Loucy (cell line): Measurements from ENCODE around the gene KDM4C.

Experiments used
- H2AFZ ChIP-seq: fragments of 200-600 bp; sonication (generic); 2 replicates; pipeline ENCODE4 v1.6.0; 2016; ENCODE audit warnings: antibody characterized with exemption, mild to moderate bottlenecking, low read length, moderate library complexity
- H3F3A ChIP-seq: fragments of 200-600 bp; 2 replicates; pipeline ENCODE4 v1.6.0; 2016; ENCODE audit warnings: antibody characterized with exemption, low read depth, mild to moderate bottlenecking
- H3K27me3 ChIP-seq: fragments of 200-600 bp; sonication (generic); 2 replicates; pipeline ENCODE4 v1.6.1; 2014; ENCODE audit warnings: low read length, mild to moderate bottlenecking; ENCODE audit not compliant: insufficient read depth, poor library complexity, severe bottlenecking
- H3K36me3 ChIP-seq: fragments of 200-600 bp; sonication (generic); 2 replicates; pipeline ENCODE4 v1.6.1; 2016; ENCODE audit warnings: low read length; ENCODE audit not compliant: insufficient read depth
- H3K4me1 ChIP-seq: fragments of 200-600 bp; sonication (generic); 2 replicates; pipeline ENCODE4 v1.5.1; 2014; ENCODE audit warnings: low read length, mild to moderate bottlenecking; ENCODE audit not compliant: insufficient read depth, poor library complexity, severe bottlenecking
- H3K4me2 ChIP-seq: fragments of 200-600 bp; sonication (generic); 2 replicates; pipeline ENCODE4 v1.6.0; 2014; ENCODE audit warnings: antibody characterized with exemption, low read length, low read depth, mild to moderate bottlenecking; ENCODE audit not compliant: poor library complexity, severe bottlenecking
- H3K4me3 ChIP-seq: fragments of 200-600 bp; sonication (generic); 2 replicates; pipeline ENCODE4 v1.5.1; 2014; ENCODE audit warnings: low read length, mild to moderate bottlenecking, mixed read lengths; ENCODE audit not compliant: poor library complexity, severe bottlenecking
- H3K79me2 ChIP-seq: fragments of 200-600 bp; sonication (generic); 2 replicates; pipeline ENCODE4 v1.6.1; 2014; ENCODE audit warnings: low read length; ENCODE audit not compliant: insufficient read depth
- H3K9ac ChIP-seq: fragments of 200-600 bp; sonication (generic); 2 replicates; pipeline ENCODE4 v1.6.0; 2014; ENCODE audit warnings: mild to moderate bottlenecking, low read depth, low read length, moderate library complexity; ENCODE audit not compliant: poor library complexity, severe bottlenecking
- H3K9me2 ChIP-seq: fragments of 200-600 bp; sonication (generic); replicated peaks from 2 replicates; pipeline ENCODE4 v1.6.1; 2016; ENCODE audit warnings: low read depth, low read length, mixed read lengths
- H3K9me3 ChIP-seq: fragments of 200-600 bp; sonication (generic); 2 replicates; pipeline ENCODE4 v1.6.1; 2014; ENCODE audit warnings: mild to moderate bottlenecking, antibody characterized with exemption, low read length, low read depth; ENCODE audit not compliant: insufficient read depth
- H4K20me1 ChIP-seq: fragments of 200-600 bp; sonication (generic); 2 replicates; pipeline ENCODE4 v1.6.0; 2014; ENCODE audit warnings: antibody characterized with exemption, low read length, mild to moderate bottlenecking; ENCODE audit not compliant: insufficient read depth, poor library complexity, severe bottlenecking
- EZH2phosphoT487 ChIP-seq: fragments of 200-600 bp; IDR thresholded peaks from 2 replicates; pipeline ENCODE4 v1.6.1; 2018; ENCODE audit warnings: antibody characterized with exemption, mild to moderate bottlenecking, moderate library complexity, borderline replicate concordance
- TF ChIP-seq, protein P1 (sequence below): fragments of 200-600 bp; sonication (generic); conservative IDR thresholded peaks from 2 replicates; pipeline ENCODE4 v1.5.1; 2014; ENCODE audit warnings: mild to moderate bottlenecking, antibody characterized with exemption, low read length

Gene KDM4C

GRCh38 chr9:6884101-6884500, 126.3 kb downstream of the KDM4C start:
- Histone ChIP-seq H3K36me3 (peaks cover 3% of the 10 kb centered on the region; the same call in 1 of the 2 replicates), H4K20me1 (peaks cover 4% of the 10 kb centered on the region), H3K9me3 (no peaks in the 10 kb centered on the region)

GRCh38 chr9:6884990-6885389, 127.2 kb downstream of the KDM4C start:
- Histone ChIP-seq H3F3A (no peaks in the 10 kb centered on the region), H3K79me2 (no peaks in the 10 kb centered on the region), H4K20me1 (peaks cover 10% of the 10 kb centered on the region), H3K9ac (no peak overlapping the region), H2AFZ (no peak overlapping the region), H3K4me1 (no peaks in the 10 kb centered on the region), H3K4me3 (no peak overlapping the region), H3K36me3 (peaks cover 9% of the 10 kb centered on the region; the same call in 1 of the 2 replicates), H3K4me2 (no peak overlapping the region), H3K9me2 (no peaks in the 10 kb centered on the region), H3K27me3 (no peaks in the 10 kb centered on the region), H3K9me3 (no peaks in the 10 kb centered on the region)
- TF ChIP-seq, protein P1, sequence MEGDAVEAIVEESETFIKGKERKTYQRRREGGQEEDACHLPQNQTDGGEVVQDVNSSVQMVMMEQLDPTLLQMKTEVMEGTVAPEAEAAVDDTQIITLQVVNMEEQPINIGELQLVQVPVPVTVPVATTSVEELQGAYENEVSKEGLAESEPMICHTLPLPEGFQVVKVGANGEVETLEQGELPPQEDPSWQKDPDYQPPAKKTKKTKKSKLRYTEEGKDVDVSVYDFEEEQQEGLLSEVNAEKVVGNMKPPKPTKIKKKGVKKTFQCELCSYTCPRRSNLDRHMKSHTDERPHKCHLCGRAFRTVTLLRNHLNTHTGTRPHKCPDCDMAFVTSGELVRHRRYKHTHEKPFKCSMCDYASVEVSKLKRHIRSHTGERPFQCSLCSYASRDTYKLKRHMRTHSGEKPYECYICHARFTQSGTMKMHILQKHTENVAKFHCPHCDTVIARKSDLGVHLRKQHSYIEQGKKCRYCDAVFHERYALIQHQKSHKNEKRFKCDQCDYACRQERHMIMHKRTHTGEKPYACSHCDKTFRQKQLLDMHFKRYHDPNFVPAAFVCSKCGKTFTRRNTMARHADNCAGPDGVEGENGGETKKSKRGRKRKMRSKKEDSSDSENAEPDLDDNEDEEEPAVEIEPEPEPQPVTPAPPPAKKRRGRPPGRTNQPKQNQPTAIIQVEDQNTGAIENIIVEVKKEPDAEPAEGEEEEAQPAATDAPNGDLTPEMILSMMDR = no peak
- TF ChIP-seq EZH2phosphoT487 = no peak

More at GRCh38 chr9:6884101-6884500, 126.3 kb downstream of the KDM4C start:
- H3F3A ChIP-seq = no peaks in the 10 kb centered on the region
- H3K4me1 ChIP-seq = no peaks in the 10 kb centered on the region
- no peaks in the 10 kb centered on the region for H3K27me3 ChIP-seq
- no peak overlapping the region for H2AFZ ChIP-seq
- H3K4me2 ChIP-seq = no peak overlapping the region
- H3K9ac ChIP-seq = no peak overlapping the region
- TF ChIP-seq EZH2phosphoT487 = no peak
- TF ChIP-seq, protein P1 = no peak
- H3K9me2 ChIP-seq = no peaks in the 10 kb centered on the region
- H3K4me3 ChIP-seq = no peak overlapping the region
- no peaks in the 10 kb centered on the region for H3K79me2 ChIP-seq

- no peaks in the 10 kb centered on the region for H3K27me3 ChIP-seq
- no peaks in the 10 kb centered on the region for H3K9me2 ChIP-seq
- H2AFZ ChIP-seq = no peak overlapping the region
- peaks cover 20% of the 10 kb centered on the region for H4K20me1 ChIP-seq
- no peaks in the 10 kb centered on the region for H3K4me1 ChIP-seq
- H3K36me3 ChIP-seq = peaks cover 9% of the 10 kb centered on the region; the same call in 1 of the 2 replicates
- H3K9me3 ChIP-seq = no peaks in the 10 kb centered on the region
- H3K79me2 ChIP-seq = no peaks in the 10 kb centered on the region
- H3F3A ChIP-seq = 0 out of 2 replicates have a peak, but pooled peaks cover 1% of the 10 kb centered on the region
- no peak overlapping the region for H3K4me2 ChIP-seq
- no peak overlapping the region for H3K9ac ChIP-seq
- H3K4me3 ChIP-seq = no peak overlapping the region
- no peak for TF ChIP-seq EZH2phosphoT487
- TF ChIP-seq, protein P1 = no peak
Measured at GRCh38 chr9:6887051-6887450, 129.3 kb downstream of the KDM4C start.
